Peyer's patch (tissue), 4 donors: ENCODE measurements around the gene FNDC5.

ENCODE experiments used
- CTCF ChIP-seq, 6 experiments: fragments of 450-650 bp in 4 of 6; fragments of 200-600 bp in 2 of 6; sonication (generic) in 1 of 6; IDR thresholded peaks; one replicate each; pipeline ENCODE4 v1.5.1; 2017 to 2019; ENCODE audit warnings: antibody characterized with exemption in 6 of 6, mild to moderate bottlenecking in 3 of 6, moderate library complexity in 1 of 6
- POLR2A ChIP-seq, 2 donors: fragments of 450-650 bp; IDR thresholded peaks; one replicate each; pipeline ENCODE4 v1.5.1; 2017; ENCODE audit warnings: antibody characterized with exemption in 2 of 2, mild to moderate bottlenecking in 2 of 2, moderate library complexity in 2 of 2

GRCh38 chr1:32888677-32889420 lies 18.1 kb upstream of the FNDC5 start:
- TF ChIP-seq POLR2A (IDR thresholded peaks at IDR 0.05) (no peak), CTCF (IDR thresholded peaks at IDR 0.05) (no peak)
